ENCODE measurements around the gene GTPBP10.

The GTPBP10 gene

GRCh38 chr7:90413185-90413528 lies 66.6 kb downstream of the GTPBP10 start:
- no peak overlapping the region for H3K4me3 ChIP-seq (replicated peaks; ENCODE audit: insufficient read depth, low read length)
- DNase-seq (ENCODE audit: low read depth in 1 of 2, low spot score in 1 of 2): no peak
- H3K27ac ChIP-seq (replicated peaks): no peak overlapping the region
- no peak for TF ChIP-seq POLR2AphosphoS5 (IDR thresholded peaks at IDR 0.05; ENCODE audit: low read depth)
- TF ChIP-seq GABPA (IDR thresholded peaks at IDR 0.05; ENCODE audit: low read depth): no peak
- TF ChIP-seq REST (IDR thresholded peaks at IDR 0.05; ENCODE audit: insufficient replicate concordance, low read depth): no peak
- TF ChIP-seq SPI1 (IDR thresholded peaks at IDR 0.05; ENCODE audit: borderline replicate concordance, low read depth): no peak
- TF ChIP-seq CTCF (IDR thresholded peaks at IDR 0.05; ENCODE audit: insufficient read depth, low read length): no peak
- no peaks in the 10 kb centered on the region for H3K27me3 ChIP-seq (ENCODE audit: insufficient read depth, poor library complexity, severe bottlenecking)

- no peak for DNase-seq (ENCODE audit: low read depth in 1 of 2, low spot score in 1 of 2)
- H3K27ac ChIP-seq (replicated peaks): no peak overlapping the region
These were observed 75.1 kb downstream of the GTPBP10 start for GRCh38 chr7:90421651-90422050.

GRCh38 chr7:90424720-90425119 lies 78.2 kb downstream of the GTPBP10 start:
- Histone ChIP-seq H3K27me3 (ENCODE audit: insufficient read depth, poor library complexity, severe bottlenecking) (no peaks in the 10 kb centered on the region), H3K27ac (replicated peaks) (no peak overlapping the region), H3K4me3 (replicated peaks; ENCODE audit: insufficient read depth, low read length) (no peak overlapping the region)
- TF ChIP-seq CTCF (IDR thresholded peaks at IDR 0.05; ENCODE audit: insufficient read depth, low read length) (no peak), POLR2AphosphoS5 (IDR thresholded peaks at IDR 0.05; ENCODE audit: low read depth) (no peak), GABPA (IDR thresholded peaks at IDR 0.05; ENCODE audit: low read depth) (no peak), SPI1 (IDR thresholded peaks at IDR 0.05; ENCODE audit: borderline replicate concordance, low read depth) (no peak), REST (IDR thresholded peaks at IDR 0.05; ENCODE audit: insufficient replicate concordance, low read depth) (no peak)
- DNase-seq (ENCODE audit: low read depth in 1 of 2, low spot score in 1 of 2): no peak

More at GRCh38 chr7:90421651-90422050, 75.1 kb downstream of the GTPBP10 start:
- no peak for TF ChIP-seq SPI1 (IDR thresholded peaks at IDR 0.05; ENCODE audit: borderline replicate concordance, low read depth)
- TF ChIP-seq CTCF (IDR thresholded peaks at IDR 0.05; ENCODE audit: insufficient read depth, low read length): no peak
- TF ChIP-seq GABPA (IDR thresholded peaks at IDR 0.05; ENCODE audit: low read depth): no peak
- TF ChIP-seq POLR2AphosphoS5 (IDR thresholded peaks at IDR 0.05; ENCODE audit: low read depth): no peak
- TF ChIP-seq REST (IDR thresholded peaks at IDR 0.05; ENCODE audit: insufficient replicate concordance, low read depth): no peak
- Histone ChIP-seq H3K4me3 (replicated peaks; ENCODE audit: insufficient read depth, low read length) (no peak overlapping the region), H3K27me3 (ENCODE audit: insufficient read depth, poor library complexity, severe bottlenecking) (no peaks in the 10 kb centered on the region)
